HG03039 (cell line): ENCODE measurements around the gene ZMIZ1.

Experiments used
- ATAC-seq: cut with Tn5 transposase; IDR thresholded peaks from one replicate; pipeline ENCODE4 v1.9.1; 2021; ENCODE audit warnings: mild to moderate bottlenecking, moderate library complexity; ENCODE audit not compliant: unreplicated experiment

ZMIZ1 gene

DNA sequence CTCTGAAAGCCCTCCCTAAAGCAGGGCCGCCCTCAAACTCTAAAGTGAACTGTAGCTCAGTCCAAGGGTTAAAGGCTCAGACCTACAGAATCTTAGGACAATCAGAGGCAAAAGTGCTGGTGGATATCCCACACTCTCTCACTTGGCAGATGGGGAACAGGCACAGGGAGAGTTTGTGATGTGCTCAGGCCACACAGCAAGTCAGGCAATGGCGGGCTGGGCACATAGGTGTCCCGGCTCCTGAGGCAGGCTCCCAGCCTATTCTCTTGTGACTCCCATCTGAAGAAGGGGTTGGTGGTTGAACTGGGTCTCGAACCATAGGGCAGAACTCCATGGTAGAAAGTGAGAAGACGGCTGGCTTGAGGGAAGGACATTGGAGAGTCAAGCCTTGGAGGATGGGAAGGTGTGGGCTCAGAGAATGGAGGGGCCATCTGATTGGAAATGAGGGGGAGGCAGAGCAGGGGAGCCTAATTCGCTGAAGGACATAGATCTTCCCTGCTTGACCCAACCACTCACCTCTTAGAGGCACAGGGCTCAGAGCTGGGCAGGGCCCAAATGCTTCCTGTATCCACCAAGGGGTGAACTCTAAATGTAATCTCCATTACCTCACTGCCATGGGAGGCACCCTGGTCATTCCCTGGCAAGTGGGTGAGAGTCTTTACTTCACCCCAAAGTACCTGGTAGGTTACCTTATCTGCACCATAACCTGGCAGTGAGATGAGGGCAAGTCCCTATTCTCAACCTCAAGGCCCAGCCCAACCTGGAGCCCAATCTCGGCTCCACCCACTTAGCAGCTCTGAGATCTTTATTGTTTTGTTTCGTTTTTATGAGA is 4.9 kb upstream of the ZMIZ1 start:
- no peak for ATAC-seq

DNA sequence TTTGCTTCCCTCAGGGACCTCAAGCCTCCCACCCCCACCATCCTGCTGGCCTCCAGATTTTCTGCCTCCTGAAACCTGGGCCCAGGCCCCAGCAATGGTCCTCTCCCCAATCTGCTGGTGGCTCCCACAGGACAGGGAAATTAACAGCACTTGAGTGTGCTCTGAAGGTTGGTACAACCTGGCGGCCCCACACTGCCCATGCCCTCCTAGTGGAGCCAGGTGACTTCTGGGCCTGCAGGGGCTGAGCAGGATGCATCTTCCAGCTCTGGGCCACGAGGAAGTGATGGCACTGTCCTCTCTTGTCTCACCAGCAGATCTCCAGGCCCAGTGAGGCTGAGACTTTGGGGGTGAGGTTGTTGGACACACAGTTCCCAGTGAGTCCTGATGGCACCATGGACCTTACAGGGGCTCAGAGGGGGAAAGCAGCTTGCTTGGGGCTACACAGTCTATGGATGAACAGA is 3.6 kb upstream of the ZMIZ1 start:
- ATAC-seq = no peak

DNA sequence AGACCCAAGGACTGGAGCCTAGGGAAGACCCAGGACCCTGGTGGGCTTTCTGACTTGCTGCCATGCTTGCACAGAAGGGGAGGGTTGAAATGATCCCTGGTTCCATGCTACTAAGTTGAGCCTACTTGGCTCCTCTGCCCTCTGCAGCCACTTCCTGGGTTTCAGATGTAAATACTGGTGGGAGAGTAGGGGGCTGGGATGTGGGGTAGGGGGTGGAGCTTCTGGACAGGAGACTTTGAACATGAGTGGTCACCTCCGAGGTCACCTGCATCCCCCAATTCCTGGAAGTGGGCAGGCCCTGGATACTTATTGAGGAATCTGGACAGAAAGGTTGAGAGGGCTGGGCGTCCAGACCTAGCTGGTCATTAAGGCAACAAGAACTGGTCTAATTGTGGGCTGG is 2.9 kb upstream of the ZMIZ1 start:
- ATAC-seq = no peak

DNA sequence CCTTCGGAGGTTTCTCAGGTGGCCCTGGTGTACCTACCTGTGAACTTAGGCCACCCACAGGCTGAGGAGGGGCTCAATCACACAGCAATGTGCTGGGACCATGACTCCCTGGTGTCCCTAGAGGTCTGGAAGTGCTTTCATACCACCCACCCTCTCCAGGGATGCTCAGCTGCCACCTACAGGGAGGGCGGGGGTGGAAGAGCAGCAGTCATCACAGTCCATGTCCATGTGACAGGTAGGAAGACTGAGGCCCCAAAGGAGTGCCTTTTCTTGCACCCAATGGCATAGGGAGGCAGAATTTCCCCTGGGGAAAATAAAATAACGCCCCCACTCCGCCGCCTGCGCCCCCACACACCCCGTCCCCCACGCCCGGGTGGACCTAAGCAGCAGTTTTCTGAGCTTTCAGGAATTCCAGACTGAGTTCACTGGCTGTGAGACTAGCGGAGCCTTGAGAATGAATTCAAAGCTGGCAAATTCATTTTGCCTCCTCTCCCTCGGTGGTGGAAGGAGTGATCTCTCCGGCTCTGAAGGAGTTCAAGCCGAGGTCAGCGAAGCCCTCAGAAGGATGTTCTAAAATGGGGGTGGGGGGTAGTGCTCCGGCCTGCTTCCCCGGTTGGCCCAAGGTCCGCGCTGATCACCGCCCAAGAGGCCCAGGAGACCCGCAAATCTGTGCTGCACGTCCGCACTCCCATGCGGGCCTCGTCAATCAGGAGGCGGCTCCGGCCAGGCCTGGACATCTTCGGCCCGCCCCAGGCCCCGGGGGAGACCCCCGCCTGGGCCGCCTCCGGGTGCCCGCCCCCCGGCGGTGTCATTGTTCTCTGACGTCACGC is 2.1 kb upstream of the ZMIZ1 start:
- no peak for ATAC-seq

DNA sequence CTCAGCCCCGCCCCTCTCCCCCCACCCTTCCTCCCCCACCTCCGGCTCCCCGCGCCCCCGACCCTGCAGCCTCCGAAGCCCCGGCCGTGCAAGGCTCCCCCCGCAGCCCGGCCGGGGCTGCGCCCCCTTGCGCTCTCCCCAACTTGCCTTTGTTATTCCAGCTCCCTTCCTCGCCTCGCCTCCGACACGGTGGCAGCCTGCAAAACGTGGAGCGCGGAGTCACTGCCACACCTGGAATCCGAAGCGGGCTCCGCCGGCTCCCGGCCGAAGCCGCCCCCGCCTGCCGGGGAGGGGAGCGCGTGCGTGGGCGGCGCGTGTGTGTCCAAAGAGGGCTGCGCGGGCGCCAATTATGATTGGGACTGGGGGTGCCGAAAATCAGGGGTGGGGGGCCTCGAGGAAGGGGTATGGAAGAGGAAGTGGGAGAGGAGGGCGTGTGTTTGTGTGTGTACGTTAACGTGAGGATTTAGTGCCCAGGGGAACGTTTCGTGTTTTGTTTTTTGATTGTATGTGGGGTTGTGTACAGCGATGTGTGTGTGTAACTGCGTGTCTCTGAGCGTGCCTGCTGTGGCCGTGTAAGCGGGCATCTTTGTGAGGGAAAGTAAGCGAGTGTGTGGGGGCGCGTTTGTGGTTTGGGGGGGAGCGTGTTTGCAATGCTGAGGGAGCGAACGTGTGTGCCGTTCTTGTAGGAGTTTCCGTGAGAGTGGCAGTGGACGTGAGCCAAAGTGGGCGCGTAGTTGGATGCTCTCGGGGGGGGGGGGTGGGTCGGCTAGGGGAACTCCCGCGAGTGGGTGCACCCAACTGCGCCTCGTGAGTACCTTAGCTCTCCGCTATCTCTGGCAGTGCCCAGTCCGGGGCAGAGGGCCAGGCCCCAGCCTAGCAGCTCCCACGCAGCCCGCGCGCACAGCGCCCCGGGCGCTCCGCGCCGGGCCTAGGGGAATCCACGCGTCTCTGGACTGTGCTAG is 1.2 kb upstream of the ZMIZ1 start:
- no peak for ATAC-seq

DNA sequence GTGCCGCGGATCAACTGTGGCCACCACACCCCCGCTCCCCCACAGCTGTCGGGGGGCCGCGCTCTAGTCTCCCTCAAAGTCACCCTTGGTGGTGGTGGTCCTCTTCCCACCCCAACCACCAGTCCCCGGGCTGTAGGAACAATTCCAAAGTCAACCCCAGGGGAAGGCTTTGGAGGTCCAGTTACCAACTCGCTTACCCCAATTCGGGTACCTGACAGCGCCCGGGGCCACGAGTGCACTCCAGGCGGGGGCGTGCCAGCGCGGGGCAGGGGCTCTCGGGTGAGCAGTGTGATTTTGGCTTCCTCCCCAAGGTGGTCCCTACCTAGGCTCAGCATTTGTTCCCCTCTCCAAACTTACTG is 584 bp upstream of the ZMIZ1 start:
- no peak for ATAC-seq

DNA sequence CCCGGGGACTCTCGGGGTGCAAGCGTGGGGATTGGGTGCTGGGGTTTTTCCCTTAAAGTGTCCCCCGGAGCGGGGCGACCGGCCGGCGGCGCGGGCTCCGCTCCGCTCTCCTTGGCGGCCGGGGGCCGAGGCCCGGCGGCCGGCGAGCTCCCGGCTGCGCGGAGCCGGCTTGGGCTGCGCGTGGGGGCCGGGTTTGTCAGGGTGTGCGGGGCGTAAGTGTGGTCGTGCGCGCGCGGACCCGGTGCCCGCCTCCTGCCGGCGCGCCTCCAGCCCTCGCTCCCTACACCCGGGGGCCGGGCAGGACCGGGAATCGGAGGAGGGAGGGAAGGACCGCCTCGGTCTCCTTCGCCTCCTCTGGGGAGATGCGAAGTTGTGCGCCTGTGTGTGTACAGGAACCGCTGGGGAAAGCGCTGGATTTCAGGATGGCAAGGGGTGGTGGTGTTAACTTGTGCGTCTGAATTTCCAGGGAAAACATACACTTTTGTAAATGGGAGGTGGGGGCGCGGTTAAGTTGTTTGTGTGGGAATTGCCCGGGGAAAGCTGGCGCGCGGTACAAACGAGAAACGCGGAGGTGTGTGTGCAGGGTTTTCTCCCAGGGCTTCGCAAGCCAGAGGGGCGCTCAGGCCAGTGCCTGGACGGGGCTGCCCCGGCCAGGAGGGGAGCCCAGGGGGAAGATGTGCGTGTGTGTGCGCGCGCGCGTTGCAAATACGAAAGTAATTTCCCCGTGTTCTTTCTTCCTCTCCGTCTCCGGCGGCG is 737 bp downstream of the ZMIZ1 start:
- ATAC-seq = peak; percentile 5

DNA sequence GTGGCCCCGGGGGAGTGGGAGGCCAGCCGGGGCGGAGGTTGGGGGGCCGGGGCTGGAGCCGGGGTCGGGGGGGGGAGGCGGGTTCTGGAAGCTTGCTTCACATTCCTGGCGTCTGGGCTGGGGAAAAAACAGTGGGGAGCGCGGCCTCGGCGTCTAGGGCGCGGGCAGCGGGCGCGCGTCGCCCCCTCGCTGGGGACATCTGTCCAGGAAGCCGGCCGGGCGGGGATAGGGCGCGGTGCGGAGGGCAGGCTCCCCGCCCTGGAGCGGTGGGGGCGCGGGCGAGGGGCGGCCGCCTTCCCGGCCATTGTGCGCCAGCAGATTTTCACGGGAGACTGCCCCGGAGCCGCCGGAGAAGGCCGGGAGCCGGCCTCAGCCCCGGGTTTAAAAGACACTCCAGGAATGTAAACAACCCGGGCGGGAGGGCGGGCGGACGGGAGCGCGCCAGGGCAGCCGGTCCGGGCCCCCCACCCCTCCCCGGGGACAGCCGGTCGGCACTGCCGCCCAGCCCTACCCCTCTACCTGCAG is 1.4 kb downstream of the ZMIZ1 start:
- no peak for ATAC-seq

DNA sequence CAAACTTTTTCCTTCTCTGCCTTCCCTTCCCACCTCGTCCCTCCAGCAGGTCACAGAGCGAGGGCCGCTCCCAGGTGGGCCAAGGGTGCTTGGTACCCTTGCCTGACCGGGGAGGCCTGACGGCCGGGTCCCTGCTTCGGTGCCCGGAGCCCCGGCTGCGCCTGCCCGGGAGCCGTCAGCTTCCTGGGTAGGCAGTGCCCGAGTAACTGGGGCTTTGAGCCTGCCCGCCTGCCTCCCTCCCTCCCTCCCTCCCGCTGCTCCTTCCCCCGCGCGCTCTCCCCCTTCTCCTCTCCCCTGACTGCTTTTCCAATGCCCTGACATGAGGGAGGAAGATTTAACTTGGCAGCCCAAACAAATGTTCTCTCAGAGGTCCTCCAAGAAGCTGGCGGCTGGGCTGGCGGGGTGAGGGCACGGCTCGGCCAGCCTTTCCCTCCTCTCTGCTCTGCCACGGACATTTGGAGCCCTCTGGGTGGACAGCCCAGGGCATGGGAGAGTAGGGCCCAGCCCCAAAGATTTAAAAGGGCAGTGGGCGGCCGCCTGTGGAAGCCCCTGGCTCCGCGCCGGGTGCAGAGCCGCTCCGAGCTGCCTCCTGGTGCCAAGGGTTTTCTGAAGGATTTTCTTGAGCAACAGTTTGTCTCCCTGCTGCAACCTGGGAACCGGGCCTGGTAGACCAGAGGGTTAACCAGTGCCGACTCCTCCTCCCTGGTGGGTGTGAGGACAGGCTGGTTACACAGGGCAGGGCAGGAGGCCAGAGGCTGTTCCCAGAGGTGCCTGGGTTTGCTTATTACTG is 2.0 kb downstream of the ZMIZ1 start:
- ATAC-seq = no peak

DNA sequence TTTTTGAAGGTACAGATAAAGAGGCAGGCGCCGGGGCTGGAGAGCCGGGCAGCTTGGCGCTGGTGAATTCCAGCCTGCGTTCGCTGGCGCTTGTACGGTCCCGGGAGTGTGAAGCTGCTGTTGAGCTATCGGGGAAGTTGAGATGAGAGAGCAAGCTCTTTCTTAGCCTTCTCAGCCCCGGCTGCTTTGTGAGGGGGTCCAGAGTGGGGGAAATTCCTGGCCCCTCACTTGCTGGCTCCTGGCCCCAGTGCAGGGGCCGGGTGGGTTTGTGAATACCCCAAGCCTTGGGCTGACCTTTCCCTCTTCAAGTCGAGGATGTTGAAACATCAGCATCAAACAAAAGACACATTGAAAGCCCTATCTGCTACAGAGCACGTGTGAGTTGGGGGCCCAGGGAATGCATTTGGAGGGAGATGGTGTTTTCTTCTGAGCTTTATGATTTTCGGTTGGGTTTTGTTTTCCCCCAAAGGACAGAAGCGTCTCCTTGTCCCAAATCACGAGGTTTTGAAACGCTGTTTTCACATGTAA is 2.7 kb downstream of the ZMIZ1 start:
- ATAC-seq = no peak

DNA sequence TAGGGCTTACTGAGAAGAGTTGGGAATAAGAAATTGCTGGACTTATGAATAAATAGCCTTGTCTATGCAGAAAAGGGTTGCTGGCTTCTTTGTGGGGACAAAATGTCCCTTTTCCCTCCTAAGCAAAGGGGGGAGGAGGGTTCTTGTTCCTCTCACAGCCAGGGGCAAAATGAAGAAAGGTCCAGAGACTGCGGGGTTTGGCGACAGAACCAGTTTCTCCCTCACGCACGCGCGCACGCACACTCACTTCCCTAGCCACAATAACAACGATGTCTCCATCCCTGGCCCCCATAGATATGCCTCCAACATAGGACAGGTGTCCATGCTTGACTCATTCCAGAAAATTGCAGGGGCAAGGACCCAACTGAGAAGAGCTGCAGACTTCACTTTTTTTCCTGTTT is 3.3 kb downstream of the ZMIZ1 start:
- ATAC-seq = no peak

DNA sequence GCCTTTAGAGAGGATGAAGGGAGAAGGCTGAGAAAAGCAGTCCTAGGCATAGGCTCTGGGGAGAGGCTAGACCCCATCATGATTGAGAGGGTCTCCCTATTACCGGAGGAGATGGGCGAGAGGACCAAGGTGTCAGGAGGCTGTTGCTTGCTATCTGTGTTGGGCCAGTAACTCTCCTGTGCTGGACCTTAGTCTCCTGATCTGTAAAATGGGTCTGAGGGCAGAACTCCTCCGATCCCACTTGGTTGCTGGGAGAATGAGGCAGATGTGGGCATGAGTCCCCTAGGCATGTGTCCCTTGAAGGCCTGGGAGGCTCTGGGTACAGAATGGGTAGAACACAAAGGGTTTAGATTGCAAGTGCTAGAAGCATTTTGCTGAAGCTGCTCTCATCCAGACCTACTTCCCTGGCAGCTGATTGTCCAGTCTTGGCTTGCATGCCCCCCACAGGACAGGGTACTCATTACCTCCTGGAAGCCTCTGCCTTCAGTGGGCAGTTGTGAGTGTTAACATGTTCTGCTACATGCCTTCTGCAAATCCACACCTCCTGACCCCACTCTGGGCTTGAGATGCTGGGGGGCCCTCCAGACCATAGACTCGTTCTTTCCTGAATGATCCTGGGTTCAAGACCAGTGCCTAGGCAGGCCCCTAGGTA is 4.4 kb downstream of the ZMIZ1 start:
- ATAC-seq = no peak

DNA sequence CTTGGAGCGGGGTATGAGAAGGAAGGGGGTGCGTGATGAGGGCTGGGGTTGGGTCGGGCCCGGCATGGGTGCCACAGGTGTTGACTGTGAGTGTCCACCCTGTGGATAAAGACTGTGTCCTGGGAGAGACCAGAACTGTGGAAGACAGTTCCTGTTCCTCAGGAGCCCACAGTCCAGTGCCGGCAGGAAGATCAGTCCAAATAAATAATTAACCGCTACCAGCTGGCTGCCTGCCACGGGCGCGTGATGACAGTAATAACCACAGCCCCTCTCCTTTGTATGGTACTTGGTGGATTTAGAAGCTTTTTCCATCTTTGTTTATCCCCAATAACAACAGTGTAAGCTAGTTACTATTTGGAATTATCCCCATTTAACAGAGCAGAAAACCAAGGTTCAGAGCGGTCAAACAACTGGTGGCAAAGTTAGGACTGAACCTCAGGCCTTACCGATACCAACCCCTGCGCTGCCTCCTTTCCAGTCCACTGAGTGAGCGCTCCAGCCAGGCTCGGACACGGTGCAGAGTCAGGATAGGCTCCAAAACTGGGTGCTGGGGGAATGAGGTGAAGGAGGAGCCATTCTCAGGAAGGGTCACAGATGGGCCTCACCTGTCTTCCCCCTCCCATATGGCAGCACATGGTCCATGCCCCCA is 5.1 kb downstream of the ZMIZ1 start:
- no peak for ATAC-seq

DNA sequence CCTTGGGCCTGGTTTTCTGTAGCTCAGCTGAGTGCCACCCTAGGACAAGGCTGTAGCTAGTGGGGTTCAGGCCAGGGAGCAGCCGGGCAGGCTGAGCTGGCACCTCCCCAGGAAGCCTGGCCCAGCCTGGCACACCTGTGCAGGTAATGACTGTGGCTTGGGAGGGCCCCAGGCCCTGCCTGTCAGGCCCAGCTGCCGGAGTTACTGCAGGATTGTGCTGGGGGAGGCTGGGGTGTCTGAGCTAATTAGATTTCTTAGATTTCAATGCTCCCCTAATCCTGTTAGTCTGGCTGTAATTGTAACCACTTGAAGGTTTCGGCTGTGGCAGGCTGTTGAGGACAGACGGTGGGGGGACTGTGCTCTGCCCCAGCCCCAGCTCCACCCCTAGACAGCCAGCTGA is 6.0 kb downstream of the ZMIZ1 start:
- ATAC-seq = no peak

DNA sequence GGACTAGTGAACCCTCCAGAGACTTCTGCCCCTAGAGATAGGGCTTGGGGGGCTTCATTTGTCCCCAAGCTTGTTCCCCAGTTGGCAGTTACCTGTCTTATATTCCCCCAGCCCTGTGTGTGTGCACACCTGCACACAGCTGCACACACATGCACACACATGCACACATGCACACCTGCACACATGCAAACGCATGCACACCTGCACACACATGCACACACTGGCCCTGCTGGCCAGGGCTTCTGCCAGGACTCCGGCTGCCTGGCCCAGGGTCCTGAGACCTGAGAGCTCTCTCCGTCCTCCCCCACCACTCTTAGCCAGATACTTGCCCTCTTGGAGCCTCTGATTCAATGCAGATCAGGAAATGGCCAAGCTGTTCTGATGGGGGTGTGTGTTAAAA is 6.7 kb downstream of the ZMIZ1 start:
- no peak for ATAC-seq

DNA sequence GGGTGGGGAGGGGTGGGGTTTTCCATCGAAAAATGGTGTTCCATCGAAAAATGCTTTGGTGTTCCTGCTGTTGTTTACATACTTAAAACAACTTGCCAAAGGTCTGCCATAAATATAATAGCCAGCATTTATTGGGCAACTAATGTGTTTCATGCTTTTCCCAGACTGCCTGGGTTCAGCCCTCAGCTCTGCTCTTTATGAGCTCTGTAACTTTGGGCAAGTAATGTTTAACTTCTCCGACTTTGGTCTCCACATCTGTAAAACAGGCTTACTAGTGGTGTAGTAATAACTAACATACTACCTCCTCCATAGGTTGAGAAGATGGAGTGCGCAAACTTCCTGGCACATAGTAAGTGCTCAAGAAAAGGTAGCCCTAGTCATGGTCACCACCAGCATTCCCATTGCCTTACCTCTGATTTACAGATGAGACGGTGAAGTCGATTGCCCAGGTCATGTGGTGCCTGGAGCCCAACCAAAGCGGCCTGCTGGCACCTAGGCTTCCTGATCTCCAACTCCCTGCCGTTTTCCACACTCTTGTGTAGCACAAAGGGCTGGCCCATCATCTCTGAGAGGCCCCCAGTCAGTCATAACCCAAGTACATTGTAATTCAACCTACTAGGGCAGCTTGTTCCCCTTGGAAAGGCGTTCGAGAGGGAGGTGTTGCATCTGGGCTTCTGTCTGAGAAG is 8.9 kb downstream of the ZMIZ1 start:
- no peak for ATAC-seq

DNA sequence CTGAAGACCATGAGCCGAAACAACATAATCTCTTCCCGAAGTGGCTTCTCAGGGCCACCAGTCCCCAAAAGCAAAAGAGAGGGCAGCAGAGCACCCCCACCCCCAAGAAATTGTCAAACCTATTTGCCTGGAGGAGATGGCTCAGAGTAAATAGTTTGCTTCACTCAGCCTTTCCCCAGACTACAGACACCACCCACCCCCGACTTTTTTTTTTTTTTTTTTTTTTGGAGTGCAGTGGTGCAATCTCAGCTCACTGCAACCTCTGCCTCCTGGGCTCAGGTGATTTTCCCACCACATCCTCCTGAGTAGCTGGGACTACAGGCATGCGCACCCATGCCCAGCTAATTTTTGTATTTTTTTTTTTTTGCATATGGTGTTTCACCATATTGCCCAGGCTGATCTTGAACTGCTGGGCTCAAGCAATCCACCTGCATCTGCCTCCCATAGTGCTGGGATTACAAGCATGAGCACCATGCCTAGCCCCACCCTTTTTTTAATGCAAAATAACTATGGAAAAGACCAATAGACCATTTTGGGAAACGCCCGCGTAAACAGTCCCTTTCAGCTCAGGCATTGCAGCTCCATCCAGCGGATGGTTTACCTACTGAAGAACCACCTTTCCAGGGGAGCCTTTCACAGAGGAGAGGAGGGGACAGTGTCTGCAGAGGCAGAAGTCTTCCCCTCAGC is 9.7 kb downstream of the ZMIZ1 start:
- no peak for ATAC-seq
